Esophagus muscularis mucosa (tissue), 4 donors: ENCODE data around the gene PROB1. TPM values are rescaled to one million over a fixed set of nuclear protein-coding genes. Genes with fewer than 3 reads are reported as not detected.
"Not testable (repeated sequence)": the region's sequence is repeated elsewhere in the genome, so short reads cannot be mapped to it uniquely, and the experiment has no call there.

Experiments used
- DNase-seq: peaks from one replicate; pipeline ENCODE4 v3.0.0-alpha.2; 2017; ENCODE audit errors: extremely low spot score
- H3K27ac ChIP-seq, 4 donors: fragments of 200-600 bp; sonication (generic); replicated peaks in 1 of 4; 1 replicate in 3 of 4; 2 replicates in 1 of 4; pipeline ENCODE4 v1.5.1; 2016 to 2019; ENCODE audit warnings: mild to moderate bottlenecking in 1 of 4
- H3K27me3 ChIP-seq, 4 donors: fragments of 200-600 bp; sonication (generic); one replicate each; pipeline versions ENCODE4 v1.5.1 to v1.6.0; 2016 to 2019
- H3K36me3 ChIP-seq, 4 donors: fragments of 200-600 bp; sonication (generic); one replicate each; pipeline ENCODE4 v1.5.1; 2016 to 2019
- H3K4me1 ChIP-seq, 4 donors: fragments of 200-600 bp; sonication (generic); one replicate each; pipeline ENCODE4 v1.5.1; 2016 to 2019
- H3K4me3 ChIP-seq, 4 donors: fragments of 200-600 bp; sonication (generic); 1 replicate in 2 of 4; 2 replicates in 2 of 4; pipeline ENCODE4 v1.5.1; 2016 to 2019; ENCODE audit warnings: mild to moderate bottlenecking in 4 of 4, moderate library complexity in 1 of 4
- H3K9me3 ChIP-seq, 4 donors: fragments of 200-600 bp; sonication (generic); 1 replicate in 3 of 4; 2 replicates in 1 of 4; pipeline ENCODE4 v1.5.1; 2016 to 2019
- CTCF ChIP-seq, 3 experiments: fragments of 200-600 bp in 2 of 3; fragments of 450-650 bp in 1 of 3; sonication (generic) in 2 of 3; IDR thresholded peaks; one replicate each; pipeline ENCODE4 v1.5.1; 2017 to 2019; ENCODE audit warnings: antibody characterized with exemption in 3 of 3, mild to moderate bottlenecking in 2 of 3, moderate library complexity in 1 of 3
- EP300 ChIP-seq: sonication (generic); formaldehyde crosslinking; IDR thresholded peaks from one replicate; pipeline ENCODE4 v1.6.1; 2017; ENCODE audit warnings: antibody characterized with exemption
- POLR2A ChIP-seq: fragments of 450-650 bp; IDR thresholded peaks from one replicate; pipeline ENCODE4 v1.6.1; 2017; ENCODE audit warnings: antibody characterized with exemption, moderate library complexity, mild to moderate bottlenecking, low read depth
- POLR2AphosphoS5 ChIP-seq, 2 donors: sonication (generic); formaldehyde crosslinking; IDR thresholded peaks; one replicate each; pipeline ENCODE4 v1.6.1; 2017; ENCODE audit warnings: antibody characterized with exemption in 2 of 2
- WGBS: methylation state at CpG from one replicate; pipeline ENCODE4 v1.1.5; 2018; 5-methylcytosine and 5-hydroxymethylcytosine counted together
- intact Hi-C: fragments of 100-400 bp; cut with DNase I; formaldehyde crosslinking; loops from one replicate; pipeline ENCODE4 v1.15.1; 2023
- total RNA-seq, 4 donors: library from RNA; depleted of rRNA; stranded (reverse); fragments of >200 nt; gene quantifications; one replicate each; pipeline versions ENCODE4 v1.1.0 to v1.2.1, GENCODE V29; 2016

The PROB1 gene
- total RNA-seq, 4 donors from 2014 or later = 2.5 to 11.0 (median 7.8) TPM

- Histone ChIP-seq H3K4me1 (peaks cover 21 to 63% (median 47%) of the 10 kb centered on the region in 4 donors), H3K27me3 (no peaks in the 10 kb centered on the region), H3K36me3 (peaks cover 0 to 6% (median 2%) of the 10 kb centered on the region in 4 donors), H3K9me3 (no peaks in the 10 kb centered on the region), H3K4me3 (no peak overlapping the region), H3K27ac (no peak overlapping the region)
- DNase-seq = no peak
- no peak for TF ChIP-seq CTCF (IDR thresholded peaks at IDR 0.05)
- TF ChIP-seq EP300 = no peak
- no peak for TF ChIP-seq POLR2A
- no peak for TF ChIP-seq POLR2AphosphoS5 (IDR thresholded peaks at IDR 0.05)
- 90% methylated on average over 3 of the region's 3 CpGs for WGBS
- intact Hi-C loops = no loop called here
Observed at GRCh38 chr5:139354186-139354585, 40.7 kb downstream of the PROB1 start.

GRCh38 chr5:139347863-139348262 lies 47.0 kb downstream of the PROB1 start:
- H3K9me3 ChIP-seq, DNase-seq, H3K4me3 ChIP-seq, H3K27me3 ChIP-seq, H3K27ac ChIP-seq, H3K36me3 ChIP-seq, intact Hi-C loops: not testable (repeated sequence)
- H3K4me1 ChIP-seq = peaks cover 39 to 85% (median 74%) of the 10 kb centered on the region in 4 donors
- WGBS = 93% methylated on average over 9 of the region's 9 CpGs

GRCh38 chr5:139345442-139345841 lies 49.5 kb downstream of the PROB1 start:
- H3K27me3 ChIP-seq, H3K27ac ChIP-seq, intact Hi-C loops, H3K9me3 ChIP-seq, DNase-seq, H3K36me3 ChIP-seq, H3K4me3 ChIP-seq: not testable (repeated sequence)
- WGBS = 90% methylated on average over 8 of the region's 8 CpGs
- H3K4me1 ChIP-seq = peaks cover 42 to 81% (median 69%) of the 10 kb centered on the region in 4 donors

GRCh38 chr5:139344177-139344576 lies 50.7 kb downstream of the PROB1 start:
- Histone ChIP-seq H3K9me3 (no peaks in the 10 kb centered on the region), H3K27me3 (no peaks in the 10 kb centered on the region), H3K27ac (no peak overlapping the region), H3K4me3 (peak overlapping the region in 1 of 4 donors; percentile 98), H3K36me3 (peaks cover 0 to 4% (median 0%) of the 10 kb centered on the region in 4 donors), H3K4me1 (peaks cover 35 to 70% (median 63%) of the 10 kb centered on the region in 4 donors)
- DNase-seq = no peak
- TF ChIP-seq POLR2A = no peak
- TF ChIP-seq CTCF (IDR thresholded peaks at IDR 0.05) = no peak
- 74% methylated on average over 2 of the region's 2 CpGs for WGBS
- intact Hi-C loops = loop anchor here (5.0 kb wide), 1 partner anchor 47 kb away; no protein-coding TSS in a partner anchor

GRCh38 chr5:139343476-139343875 lies 51.4 kb downstream of the PROB1 start:
- 81% methylated on average over 9 of the region's 9 CpGs for WGBS
- no peak for DNase-seq
- H3K27ac ChIP-seq = peak overlapping the region in 1 of 4 donors; percentile 98
- TF ChIP-seq CTCF (IDR thresholded peaks at IDR 0.05) (no peak), POLR2A (no peak), POLR2AphosphoS5 (IDR thresholded peaks at IDR 0.05) (no peak), EP300 (no peak)
- intact Hi-C loops = loop anchor here (5.0 kb wide), 1 partner anchor 46 kb away; no protein-coding TSS in a partner anchor
- H3K4me3 ChIP-seq = peak overlapping the region; percentile 78 to 98 (median 97)
- no peaks in the 10 kb centered on the region for H3K9me3 ChIP-seq
- H3K27me3 ChIP-seq = no peaks in the 10 kb centered on the region
- peaks cover 0 to 4% (median 0%) of the 10 kb centered on the region in 4 donors for H3K36me3 ChIP-seq
- H3K4me1 ChIP-seq = peaks cover 29 to 63% (median 58%) of the 10 kb centered on the region in 4 donors

GRCh38 chr5:139342423-139342723 lies 52.5 kb downstream of the PROB1 start:
- intact Hi-C loops = loop anchor here (5.0 kb wide), 1 partner anchor 45 kb away; no protein-coding TSS in a partner anchor
- 0% methylated on average over 14 of the region's 16 CpGs for WGBS

More at GRCh38 chr5:139342423-139342723, 52.5 kb downstream of the PROB1 start:
- Histone ChIP-seq H3K4me3 (peak overlapping the region; percentile 78 to 98 (median 97)), H3K9me3 (no peaks in the 10 kb centered on the region), H3K4me1 (peaks cover 23 to 54% (median 50%) of the 10 kb centered on the region in 4 donors), H3K27me3 (no peaks in the 10 kb centered on the region), H3K36me3 (peaks cover 0 to 3% (median 0%) of the 10 kb centered on the region in 4 donors), H3K27ac (peak overlapping the region; percentile 98 to 99 (median 98))
- TF ChIP-seq POLR2AphosphoS5 (IDR thresholded peaks at IDR 0.05) = peak in 1 of 2 donors; percentile 37
- TF ChIP-seq EP300 = no peak
- DNase-seq = no peak
